Progenitor cell of endocrine pancreas (in vitro differentiated cells): ENCODE data around the gene PRKCQ. TPM values are rescaled to one million over a fixed set of nuclear protein-coding genes. Genes with fewer than 3 reads are reported as not detected.

Experiments
- DNase-seq: peaks from one replicate; pipeline ENCODE4 v3.0.0; 2021; ENCODE audit warnings: low spot score; ENCODE audit not compliant: unreplicated experiment
- H3K27ac Mint-ChIP-seq: 2 replicates; pipeline ENCODE4 v1.8.0; 2021; ENCODE audit warnings: mild to moderate bottlenecking, moderate library complexity, mixed read lengths
- H3K27me3 Mint-ChIP-seq: 2 replicates; pipeline ENCODE4 v1.8.0; 2021; ENCODE audit warnings: mixed read lengths
- H3K36me3 Mint-ChIP-seq: 2 replicates; pipeline ENCODE4 v1.8.0; 2022; ENCODE audit warnings: mixed read lengths; ENCODE audit not compliant: insufficient read depth
- H3K4me1 Mint-ChIP-seq: 2 replicates; pipeline ENCODE4 v1.8.0; 2021; ENCODE audit warnings: low read depth, mixed read lengths
- H3K4me3 Mint-ChIP-seq: 2 replicates; pipeline ENCODE4 v1.8.0; 2021; ENCODE audit warnings: low read depth, mild to moderate bottlenecking, moderate library complexity, mixed read lengths
- H3K9me3 Mint-ChIP-seq: 2 replicates; pipeline ENCODE4 v1.8.0; 2021; ENCODE audit warnings: low read depth, mixed read lengths
- CTCF ChIP-seq: fragments of 200-600 bp; sonication (generic); IDR thresholded peaks from one replicate; pipeline ENCODE4 v1.5.0; 2021; ENCODE audit warnings: antibody characterized with exemption, mild to moderate bottlenecking; ENCODE audit not compliant: unreplicated experiment
- total RNA-seq: library from RNA; stranded (reverse); gene quantifications from 2 replicates; pipeline ENCODE4 v1.2.1, GENCODE V29; 2021

The PRKCQ gene
- total RNA-seq, 1 donor from 2014 or later = 5.6 TPM

DNA sequence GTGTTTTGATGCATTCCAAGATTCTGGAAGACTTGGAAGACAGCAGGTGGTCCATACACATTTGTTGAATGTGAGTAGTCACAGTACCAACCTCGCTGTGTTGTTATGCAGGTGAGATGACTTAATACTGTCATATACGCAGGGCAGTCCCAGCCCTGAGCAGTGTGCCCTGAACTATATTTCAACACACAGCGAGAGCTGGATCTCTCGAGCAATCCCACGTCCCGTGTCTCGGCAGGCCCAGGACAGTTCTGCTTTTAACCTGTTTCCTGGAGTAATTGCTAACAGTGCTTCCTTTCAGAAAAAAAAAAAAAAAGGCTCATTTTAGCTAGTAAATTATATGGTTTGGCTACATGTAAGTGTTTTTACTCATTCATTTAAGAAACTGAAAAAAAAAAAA, 179.7 kb downstream of the PRKCQ start:
- H3K36me3 Mint-ChIP-seq = no peaks in the 10 kb centered on the region
- H3K9me3 Mint-ChIP-seq = no peaks in the 10 kb centered on the region
- H3K27ac Mint-ChIP-seq = no peak overlapping the region

GRCh38 chr10:6399879-6400278, 180.2 kb downstream of the PRKCQ start:
- peaks cover 13% of the 10 kb centered on the region for H3K4me1 Mint-ChIP-seq

More for the DNA sequence above, 179.7 kb downstream of the PRKCQ start:
- no peak for TF ChIP-seq CTCF
- H3K4me1 Mint-ChIP-seq = peaks cover 13% of the 10 kb centered on the region
- DNase-seq = no peak
- peaks cover 18% of the 10 kb centered on the region for H3K27me3 Mint-ChIP-seq
- no peak overlapping the region for H3K4me3 Mint-ChIP-seq

GRCh38 chr10:6399231-6399741, 180.8 kb downstream of the PRKCQ start:
- no peak for DNase-seq
- Mint-ChIP-seq H3K27me3 (peaks cover 12% of the 10 kb centered on the region), H3K9me3 (no peaks in the 10 kb centered on the region), H3K36me3 (no peaks in the 10 kb centered on the region), H3K27ac (no peak overlapping the region), H3K4me1 (peaks cover 13% of the 10 kb centered on the region), H3K4me3 (no peak overlapping the region)
- no peak for TF ChIP-seq CTCF

More at GRCh38 chr10:6399879-6400278, 180.2 kb downstream of the PRKCQ start:
- Mint-ChIP-seq H3K36me3 (no peaks in the 10 kb centered on the region), H3K27ac (no peak overlapping the region), H3K4me3 (no peak overlapping the region), H3K9me3 (no peaks in the 10 kb centered on the region), H3K27me3 (peaks cover 15% of the 10 kb centered on the region)
- DNase-seq = no peak
- TF ChIP-seq CTCF = no peak

DNA sequence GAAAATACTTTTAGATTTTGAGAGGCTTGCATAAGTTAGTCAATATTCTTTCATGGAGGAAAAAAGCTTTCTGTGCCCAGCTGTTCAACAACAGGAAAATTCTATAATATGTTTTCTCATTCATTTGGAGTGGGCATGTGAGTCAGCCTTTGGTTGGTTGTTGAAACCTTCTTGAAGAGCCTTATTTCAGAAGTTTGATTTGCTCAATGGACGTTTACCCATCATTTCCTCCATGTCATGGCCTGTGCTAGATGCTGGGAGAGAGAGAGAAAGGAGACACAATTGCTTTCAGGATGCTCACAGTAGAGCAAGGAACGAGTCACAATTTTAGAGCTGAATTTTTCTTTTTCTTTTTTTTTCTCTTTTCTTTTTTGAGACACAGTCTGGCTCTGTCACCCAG, 181.7 kb downstream of the PRKCQ start:
- Mint-ChIP-seq H3K36me3 (no peaks in the 10 kb centered on the region), H3K9me3 (no peaks in the 10 kb centered on the region)

DNA sequence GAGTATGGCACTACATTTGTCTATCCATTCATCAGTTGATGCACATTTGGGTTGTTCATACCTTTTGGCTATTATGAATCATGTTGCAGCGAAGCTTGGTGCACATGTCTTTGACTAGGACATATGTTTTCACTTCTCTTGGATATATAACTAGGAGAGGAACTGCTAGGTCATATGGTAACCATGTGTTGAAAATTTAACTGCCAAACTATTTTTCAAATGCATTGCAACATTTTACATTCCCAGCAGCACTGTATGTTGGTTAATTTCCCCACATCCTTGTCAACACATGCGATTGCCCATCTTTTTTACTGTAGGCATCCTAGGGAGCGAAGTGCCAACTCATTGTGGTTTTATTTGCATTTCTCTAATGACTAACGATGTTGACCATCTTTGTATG, 183.4 kb downstream of the PRKCQ start:
- Mint-ChIP-seq H3K27ac (no peak overlapping the region), H3K27me3 (no peaks in the 10 kb centered on the region), H3K9me3 (no peaks in the 10 kb centered on the region), H3K4me1 (peaks cover 11% of the 10 kb centered on the region), H3K36me3 (no peaks in the 10 kb centered on the region), H3K4me3 (no peak overlapping the region)
- DNase-seq = no peak
- TF ChIP-seq CTCF = no peak

More for the DNA sequence above, 181.7 kb downstream of the PRKCQ start:
- no peak for TF ChIP-seq CTCF
- Mint-ChIP-seq H3K4me3 (no peak overlapping the region), H3K27ac (no peak overlapping the region), H3K27me3 (peaks cover 6% of the 10 kb centered on the region), H3K4me1 (peaks cover 15% of the 10 kb centered on the region)
- DNase-seq = no peak
